AG04450 (cell line): Measurements from ENCODE around the gene ATP6V0D1. TPM values are rescaled to one million over a fixed set of nuclear protein-coding genes. Genes with fewer than 3 reads are reported as not detected.

Source experiments
- CTCF ChIA-PET: fragments of 300-600, 350-600 bp; formaldehyde crosslinking; extraction: SDS; loops from one replicate; lab custom pipeline; 2022; ENCODE audit warnings: antibody characterized with exemption, inconsistent platforms; lab: Charles Lee
- POLR2A ChIA-PET: fragments of 350-600 bp; formaldehyde crosslinking; extraction: SDS; loops from one replicate; lab custom pipeline; 2021; ENCODE audit warnings: antibody characterized with exemption, inconsistent platforms; lab: Yijun Ruan, JAX
- DNase-seq: peaks from one replicate; pipeline ENCODE4 v3.0.0-alpha.2; 2011; ENCODE audit warnings: low read depth, low spot score
- H3K27ac ChIP-seq: one replicate; pipeline ENCODE4 v1.5.1; 2012; ENCODE audit warnings: low read depth, low read length, control low read depth
- H3K27me3 ChIP-seq: one replicate; pipeline ENCODE4 v1.6.0; 2012; ENCODE audit warnings: low read length; ENCODE audit not compliant: control insufficient read depth, insufficient read depth
- H3K4me3 ChIP-seq: 2 replicates; pipeline ENCODE4 v1.5.1; 2011; ENCODE audit warnings: mild to moderate bottlenecking, low read depth, low read length, control low read depth
- H3K9me3 ChIP-seq: 2 replicates; pipeline ENCODE4 v1.5.1; 2012; ENCODE audit warnings: low read length; ENCODE audit not compliant: control insufficient read depth, insufficient read depth
- polyA plus RNA-seq: library from polyadenylated mRNA; depleted of rRNA; stranded (reverse); fragments of >200 nt; gene quantifications from 2 replicates; pipeline ENCODE4 v1.2.3, GENCODE V29; 2011
- TF ChIP-seq, protein P1 (sequence below): IDR thresholded peaks from 2 replicates; pipeline ENCODE4 v1.5.1; 2011; ENCODE audit warnings: low read depth, low read length, control low read depth, inconsistent platforms

Gene ATP6V0D1
- polyA plus RNA-seq, 1 experiment, result 101 TPM

DNA sequence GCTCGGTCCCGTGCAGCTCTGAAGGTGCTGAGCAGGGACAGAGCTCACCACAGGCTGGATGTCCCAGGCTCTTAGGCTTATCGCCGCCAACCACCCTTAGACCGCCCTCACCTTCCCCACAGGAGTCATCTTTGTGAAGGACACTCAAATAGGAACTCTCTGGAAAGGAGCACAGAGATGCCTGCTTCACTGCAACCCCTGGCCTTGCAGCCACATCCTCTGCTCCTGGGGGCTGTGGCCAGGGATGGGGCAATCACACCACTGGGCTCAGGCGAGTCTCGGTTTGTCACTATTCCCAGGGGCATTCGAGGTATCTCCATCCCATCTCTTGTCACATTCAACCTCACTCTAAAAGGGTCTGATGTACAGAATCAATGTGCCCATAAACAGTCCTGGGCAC, 75.6 kb downstream of the ATP6V0D1 start:
- CTCF ChIA-PET, result no interaction called here
- POLR2A ChIA-PET, result no interaction called here
- H3K27ac ChIP-seq, result no peak overlapping the region
- H3K9me3 ChIP-seq, result no peaks in the 10 kb centered on the region; the same call in 1 of the 2 replicates
- H3K4me3 ChIP-seq, result no peak overlapping the region
- H3K27me3 ChIP-seq, result no peaks in the 10 kb centered on the region
- DNase-seq, result no peak
- TF ChIP-seq, protein P1, sequence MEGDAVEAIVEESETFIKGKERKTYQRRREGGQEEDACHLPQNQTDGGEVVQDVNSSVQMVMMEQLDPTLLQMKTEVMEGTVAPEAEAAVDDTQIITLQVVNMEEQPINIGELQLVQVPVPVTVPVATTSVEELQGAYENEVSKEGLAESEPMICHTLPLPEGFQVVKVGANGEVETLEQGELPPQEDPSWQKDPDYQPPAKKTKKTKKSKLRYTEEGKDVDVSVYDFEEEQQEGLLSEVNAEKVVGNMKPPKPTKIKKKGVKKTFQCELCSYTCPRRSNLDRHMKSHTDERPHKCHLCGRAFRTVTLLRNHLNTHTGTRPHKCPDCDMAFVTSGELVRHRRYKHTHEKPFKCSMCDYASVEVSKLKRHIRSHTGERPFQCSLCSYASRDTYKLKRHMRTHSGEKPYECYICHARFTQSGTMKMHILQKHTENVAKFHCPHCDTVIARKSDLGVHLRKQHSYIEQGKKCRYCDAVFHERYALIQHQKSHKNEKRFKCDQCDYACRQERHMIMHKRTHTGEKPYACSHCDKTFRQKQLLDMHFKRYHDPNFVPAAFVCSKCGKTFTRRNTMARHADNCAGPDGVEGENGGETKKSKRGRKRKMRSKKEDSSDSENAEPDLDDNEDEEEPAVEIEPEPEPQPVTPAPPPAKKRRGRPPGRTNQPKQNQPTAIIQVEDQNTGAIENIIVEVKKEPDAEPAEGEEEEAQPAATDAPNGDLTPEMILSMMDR, result no peak

DNA sequence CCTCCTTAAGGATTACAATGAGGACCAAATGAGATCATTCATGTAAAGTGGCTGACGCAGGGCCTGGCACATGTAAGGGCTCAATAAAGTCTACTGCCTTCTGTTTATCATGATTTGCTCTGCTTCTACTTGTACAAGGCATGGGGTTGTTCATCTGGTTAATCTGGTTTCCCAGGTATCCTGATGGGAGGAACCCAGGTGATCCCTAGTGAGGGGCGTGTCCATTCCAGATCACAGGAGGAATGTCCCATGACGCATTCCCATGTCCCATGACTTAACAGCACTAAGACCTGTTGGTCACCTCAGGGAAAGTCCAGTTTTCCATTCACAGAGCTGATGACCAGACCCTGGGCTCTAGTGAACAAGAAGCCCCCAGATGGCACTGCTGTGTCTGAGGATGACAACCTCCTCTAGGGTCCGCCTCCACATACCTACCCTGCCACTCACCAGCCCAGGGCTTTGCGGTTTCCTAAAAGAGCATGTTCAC, 76.2 kb downstream of the ATP6V0D1 start:
- POLR2A ChIA-PET, result no interaction called here
- CTCF ChIA-PET, result no interaction called here

DNA sequence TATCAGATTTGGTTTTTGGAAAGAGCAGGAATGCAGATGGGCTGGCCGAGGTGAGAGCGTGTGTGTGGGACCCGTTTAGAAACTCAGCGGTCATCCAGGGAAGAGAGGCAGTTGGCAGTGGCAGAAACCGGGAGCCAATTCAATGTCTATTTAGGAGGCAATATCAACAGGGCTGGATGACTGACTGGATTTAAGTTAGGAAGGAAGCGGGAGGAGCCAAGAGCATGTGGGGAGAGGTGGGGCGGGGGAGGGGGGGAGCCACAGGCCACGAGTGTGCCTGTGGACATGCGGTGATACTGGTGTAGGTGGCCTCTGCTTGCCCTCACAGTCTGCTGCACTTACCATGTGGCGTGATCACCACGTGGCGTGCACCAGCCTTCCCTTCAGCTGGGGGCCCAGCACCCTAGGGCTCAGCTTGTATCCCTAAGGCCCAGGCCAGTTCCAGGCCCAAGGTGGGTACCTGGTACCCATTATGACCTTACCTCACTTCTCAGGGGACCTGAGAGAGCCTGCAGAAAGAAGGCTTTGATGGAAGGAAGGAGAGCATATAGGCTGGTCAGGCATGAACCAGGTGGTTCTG, 76.9 kb downstream of the ATP6V0D1 start:
- H3K4me3 ChIP-seq, result no peak overlapping the region
- H3K27me3 ChIP-seq, result no peaks in the 10 kb centered on the region
- no peaks in the 10 kb centered on the region; the same call in 1 of the 2 replicates for H3K9me3 ChIP-seq
- ChIA-PET CTCF (no interaction called here), POLR2A (no interaction called here)
- no peak overlapping the region for H3K27ac ChIP-seq
- TF ChIP-seq, protein P1, result no peak
- DNase-seq, result no peak

More for the DNA sequence above, 76.2 kb downstream of the ATP6V0D1 start:
- Histone ChIP-seq H3K4me3 (no peak overlapping the region), H3K27me3 (no peaks in the 10 kb centered on the region), H3K27ac (no peak overlapping the region), H3K9me3 (no peaks in the 10 kb centered on the region; the same call in 1 of the 2 replicates)
- DNase-seq, result no peak
- TF ChIP-seq, protein P1, result no peak

DNA sequence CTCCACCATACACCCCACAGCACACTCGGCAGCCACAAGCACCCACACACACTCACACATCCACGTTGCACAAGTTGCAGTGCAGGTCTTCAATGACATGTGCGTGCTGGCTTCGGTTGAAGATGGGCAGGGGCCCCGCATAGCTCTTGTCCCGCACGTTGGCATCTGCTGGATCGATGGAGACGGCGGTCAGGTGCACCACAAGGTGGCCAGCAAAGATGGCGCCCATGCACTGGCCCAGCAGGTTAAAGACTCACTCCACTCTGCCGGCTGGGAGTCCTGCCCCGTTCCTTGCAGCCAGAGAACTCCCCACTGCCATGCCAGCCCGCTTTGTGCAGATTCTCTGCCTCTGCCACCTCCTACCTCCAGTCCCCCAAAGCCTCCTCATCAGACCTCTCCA, 80.1 kb downstream of the ATP6V0D1 start:
- H3K27me3 ChIP-seq, result no peaks in the 10 kb centered on the region
- CTCF ChIA-PET, result no interaction called here
- POLR2A ChIA-PET, result no interaction called here
- TF ChIP-seq, protein P1, result no peak
- H3K27ac ChIP-seq, result no peak overlapping the region
- H3K9me3 ChIP-seq, result no peaks in the 10 kb centered on the region; the same call in 1 of the 2 replicates
- no peak for DNase-seq
- no peak overlapping the region for H3K4me3 ChIP-seq
